HL-60 (cell line): ENCODE measurements around the gene YARS1.

Experiments
- CTCF ChIP-seq: IDR thresholded peaks from one replicate; pipeline ENCODE4 v1.5.1; 2011; ENCODE audit warnings: low read length, control low read depth, inconsistent platforms; ENCODE audit not compliant: insufficient read depth
- GABPA ChIP-seq: IDR thresholded peaks from 2 replicates; pipeline ENCODE4 v1.6.1; 2012; ENCODE audit warnings: low read depth
- POLR2AphosphoS5 ChIP-seq: IDR thresholded peaks from 2 replicates; pipeline ENCODE4 v1.6.1; 2012; ENCODE audit warnings: low read depth
- TF ChIP-seq, protein P1 (sequence below): IDR thresholded peaks from 2 replicates; pipeline ENCODE4 v1.6.1; 2012; ENCODE audit warnings: low read depth; ENCODE audit not compliant: insufficient replicate concordance

DNA sequence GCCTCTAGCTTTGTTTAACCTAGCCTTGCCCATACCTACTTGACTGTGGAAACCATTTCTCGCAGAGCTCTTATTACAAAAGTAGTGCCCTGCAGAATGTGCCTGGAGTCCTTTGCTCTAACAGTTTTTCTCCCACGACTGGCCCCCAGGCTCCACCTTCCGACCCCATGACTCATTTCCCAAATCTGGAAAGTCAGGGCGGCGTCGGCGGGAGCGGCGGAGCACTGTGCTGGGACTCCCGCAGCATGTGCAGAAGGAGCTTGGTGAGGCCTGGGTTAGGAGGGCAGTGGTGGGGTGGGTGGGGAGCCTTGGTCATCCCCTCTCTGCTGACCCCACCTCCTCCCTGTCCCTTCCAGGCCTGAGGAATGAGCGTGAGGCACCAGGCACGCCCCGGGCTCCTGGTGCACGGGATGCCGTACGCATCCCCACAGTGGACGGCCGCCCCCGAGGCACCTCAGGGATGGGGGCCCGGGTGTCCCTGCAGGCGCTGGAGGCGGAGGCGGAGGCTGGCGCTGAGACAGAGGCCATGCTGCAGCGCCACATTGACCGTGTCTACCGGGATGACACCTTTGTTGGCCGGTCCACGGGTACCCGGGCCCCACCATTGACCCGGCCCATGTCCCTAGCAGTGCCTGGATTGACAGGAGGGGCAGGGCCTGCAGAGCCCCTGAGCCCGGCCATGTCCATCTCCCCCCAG lies 47.5 kb downstream of the YARS1 start:
- TF ChIP-seq CTCF: no peak
- no peak for TF ChIP-seq POLR2AphosphoS5
- TF ChIP-seq, protein P1, sequence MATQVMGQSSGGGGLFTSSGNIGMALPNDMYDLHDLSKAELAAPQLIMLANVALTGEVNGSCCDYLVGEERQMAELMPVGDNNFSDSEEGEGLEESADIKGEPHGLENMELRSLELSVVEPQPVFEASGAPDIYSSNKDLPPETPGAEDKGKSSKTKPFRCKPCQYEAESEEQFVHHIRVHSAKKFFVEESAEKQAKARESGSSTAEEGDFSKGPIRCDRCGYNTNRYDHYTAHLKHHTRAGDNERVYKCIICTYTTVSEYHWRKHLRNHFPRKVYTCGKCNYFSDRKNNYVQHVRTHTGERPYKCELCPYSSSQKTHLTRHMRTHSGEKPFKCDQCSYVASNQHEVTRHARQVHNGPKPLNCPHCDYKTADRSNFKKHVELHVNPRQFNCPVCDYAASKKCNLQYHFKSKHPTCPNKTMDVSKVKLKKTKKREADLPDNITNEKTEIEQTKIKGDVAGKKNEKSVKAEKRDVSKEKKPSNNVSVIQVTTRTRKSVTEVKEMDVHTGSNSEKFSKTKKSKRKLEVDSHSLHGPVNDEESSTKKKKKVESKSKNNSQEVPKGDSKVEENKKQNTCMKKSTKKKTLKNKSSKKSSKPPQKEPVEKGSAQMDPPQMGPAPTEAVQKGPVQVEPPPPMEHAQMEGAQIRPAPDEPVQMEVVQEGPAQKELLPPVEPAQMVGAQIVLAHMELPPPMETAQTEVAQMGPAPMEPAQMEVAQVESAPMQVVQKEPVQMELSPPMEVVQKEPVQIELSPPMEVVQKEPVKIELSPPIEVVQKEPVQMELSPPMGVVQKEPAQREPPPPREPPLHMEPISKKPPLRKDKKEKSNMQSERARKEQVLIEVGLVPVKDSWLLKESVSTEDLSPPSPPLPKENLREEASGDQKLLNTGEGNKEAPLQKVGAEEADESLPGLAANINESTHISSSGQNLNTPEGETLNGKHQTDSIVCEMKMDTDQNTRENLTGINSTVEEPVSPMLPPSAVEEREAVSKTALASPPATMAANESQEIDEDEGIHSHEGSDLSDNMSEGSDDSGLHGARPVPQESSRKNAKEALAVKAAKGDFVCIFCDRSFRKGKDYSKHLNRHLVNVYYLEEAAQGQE: no peak
- TF ChIP-seq GABPA: no peak
